Measurements from ENCODE around the gene RNF213.
A peak's percentile ranks its signal among the peaks of the same experiment; 100 is the strongest.
"Not testable (repeated sequence)": the region's sequence is repeated elsewhere in the genome, so short reads cannot be mapped to it uniquely, and the experiment has no call there.

Gene RNF213

DNA sequence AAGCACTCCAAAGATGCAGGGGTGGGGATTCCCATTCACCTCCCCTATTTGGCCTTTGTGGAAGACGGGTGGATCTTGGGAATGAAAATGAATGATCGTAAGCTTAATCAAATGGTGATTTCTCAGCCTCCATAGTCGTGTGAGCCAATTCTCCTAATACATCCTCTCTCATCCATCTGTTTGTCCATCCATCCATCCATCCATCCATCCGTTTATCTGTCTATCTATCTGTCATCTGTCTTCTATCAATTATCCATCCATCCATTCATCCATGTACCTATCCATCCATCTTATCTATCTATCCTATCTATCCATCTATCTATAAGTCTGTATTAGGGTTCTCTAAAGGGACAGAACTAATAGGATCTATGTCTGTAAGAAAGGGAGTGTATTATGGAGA lies 7.8 kb downstream of the RNF213 start:
- DNase-seq (ENCODE audit: low read depth), result no peak

DNA sequence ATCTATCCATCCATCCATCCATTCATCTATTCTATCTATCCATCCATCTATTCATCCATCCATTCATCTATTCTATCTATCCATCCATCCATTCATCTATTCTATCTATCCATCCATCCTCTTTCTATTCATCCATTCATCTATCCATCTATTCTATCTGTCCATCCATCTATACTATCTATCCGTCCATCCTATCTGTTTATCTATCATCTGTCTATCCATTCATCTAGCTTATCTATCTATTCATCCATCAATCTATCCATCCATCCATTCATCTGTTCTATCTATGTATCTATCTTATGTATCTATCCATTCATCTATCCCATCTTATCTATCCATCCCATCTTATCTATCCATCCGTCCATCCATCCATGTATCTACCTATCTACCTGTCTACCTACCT lies 8.8 kb downstream of the RNF213 start:
- no peak for DNase-seq (ENCODE audit: low read depth)

DNA sequence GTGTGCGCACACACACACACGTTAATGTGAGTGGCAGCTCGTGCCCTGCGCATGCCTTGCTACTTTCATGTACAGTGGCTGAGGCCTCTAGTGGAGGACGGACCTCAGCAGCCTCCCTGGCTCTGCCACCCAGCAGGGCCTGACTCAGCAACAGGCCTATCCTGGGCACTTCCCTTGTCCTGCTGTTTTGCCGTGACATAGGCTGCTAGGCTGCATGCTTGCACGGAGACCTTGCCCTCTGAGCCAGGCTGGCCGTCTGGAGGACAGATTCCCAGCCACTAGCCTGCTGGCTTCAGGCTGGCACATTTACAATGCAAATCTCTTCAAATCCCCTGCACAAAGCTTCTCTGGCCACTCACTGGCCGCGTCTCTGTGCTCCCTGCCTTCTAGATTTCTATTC lies 9.5 kb downstream of the RNF213 start:
- no peak for DNase-seq (ENCODE audit: low read depth)

DNA sequence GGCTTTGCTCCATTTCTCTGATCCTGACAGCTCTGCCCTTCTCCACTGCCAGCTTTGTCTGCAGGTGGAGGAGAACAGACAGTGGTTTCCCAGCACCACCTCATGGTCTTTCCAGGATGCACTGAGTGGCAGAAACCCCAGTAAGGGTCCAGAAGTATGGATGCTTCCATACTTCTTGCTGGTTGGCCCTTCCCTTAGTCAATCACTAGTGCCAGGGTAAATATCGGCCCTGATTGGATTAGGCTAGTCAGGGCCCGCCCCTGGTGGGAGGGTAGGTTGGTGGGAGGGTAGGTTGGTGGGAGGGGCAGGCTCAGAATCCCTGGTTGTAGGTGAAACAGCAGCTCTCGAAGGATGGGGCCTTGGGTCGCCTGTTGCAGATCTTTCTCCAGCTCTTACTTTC lies 10.2 kb downstream of the RNF213 start:
- DNase-seq (ENCODE audit: low read depth), result peak; percentile 28

DNA sequence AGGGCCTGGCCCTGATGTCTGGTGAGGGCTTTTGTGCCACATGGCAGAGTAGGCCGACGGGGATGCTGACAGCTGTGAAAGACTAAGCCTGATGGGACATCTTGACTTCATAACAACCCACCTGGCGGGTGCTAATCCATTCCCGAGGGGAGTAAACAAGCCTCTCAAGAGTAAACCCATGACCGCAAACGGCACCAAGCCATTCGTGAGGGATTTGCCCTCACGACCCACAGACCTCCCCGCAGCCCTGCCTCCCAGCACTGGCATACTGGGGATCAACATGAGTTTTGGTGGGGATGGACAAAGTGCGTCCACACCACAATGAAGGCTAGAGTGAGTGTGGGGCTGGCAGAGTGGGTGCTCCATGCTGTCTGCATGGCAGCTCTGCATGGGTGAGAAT lies 11.7 kb downstream of the RNF213 start:
- no peak for DNase-seq (ENCODE audit: low read depth)

DNA sequence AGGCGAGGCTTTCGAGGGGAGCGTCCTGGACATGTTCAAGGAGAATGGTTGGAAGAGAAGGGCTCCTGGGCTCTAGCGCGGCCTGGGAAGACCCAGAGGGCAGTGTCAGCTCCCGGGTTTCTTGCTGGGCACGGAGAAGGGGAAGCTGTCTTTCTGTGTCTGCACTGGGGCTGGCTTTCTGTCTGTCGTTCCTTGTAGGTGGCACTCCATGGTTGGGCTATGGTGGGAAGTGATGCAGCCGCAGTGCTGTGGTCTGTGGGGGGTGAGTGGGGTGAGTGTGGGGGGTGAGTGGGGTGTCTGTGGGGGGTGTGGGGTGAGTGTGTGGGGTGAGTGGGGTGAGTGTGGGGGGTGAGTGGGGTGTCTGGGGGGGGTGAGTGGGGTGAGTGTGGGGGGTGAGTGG lies 13.7 kb downstream of the RNF213 start:
- DNase-seq (ENCODE audit: low read depth), result no peak

DNA sequence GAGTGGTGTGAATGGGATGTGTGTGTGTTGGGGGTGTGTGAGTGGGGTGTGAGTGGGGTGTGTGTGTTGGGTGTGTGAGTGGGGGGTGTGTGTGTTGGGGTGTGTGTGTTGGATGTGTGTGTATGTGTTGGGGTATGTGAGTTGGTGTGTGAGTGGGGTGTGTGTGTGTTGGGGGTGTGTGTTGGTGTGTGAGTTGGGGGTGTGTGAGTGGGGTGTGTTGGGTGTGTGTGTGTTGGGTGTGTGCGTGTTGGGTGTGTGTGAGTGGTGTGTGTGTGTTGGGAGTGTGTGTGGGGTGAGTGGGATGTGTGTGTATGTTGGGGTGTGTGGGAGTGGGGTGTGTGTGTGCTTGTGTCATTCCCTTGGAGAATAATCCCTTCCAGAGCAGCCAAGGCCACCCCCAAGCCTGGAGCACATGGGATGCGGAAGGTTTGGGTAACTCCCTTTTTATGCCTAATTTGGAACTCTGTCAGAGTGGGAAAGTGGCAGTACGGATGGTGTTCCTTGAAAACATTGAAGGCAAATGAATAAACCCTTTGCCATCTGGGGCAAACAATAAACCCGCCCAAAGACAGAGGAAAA lies 14.3 kb downstream of the RNF213 start:
- DNase-seq (ENCODE audit: low read depth), result no peak

DNA sequence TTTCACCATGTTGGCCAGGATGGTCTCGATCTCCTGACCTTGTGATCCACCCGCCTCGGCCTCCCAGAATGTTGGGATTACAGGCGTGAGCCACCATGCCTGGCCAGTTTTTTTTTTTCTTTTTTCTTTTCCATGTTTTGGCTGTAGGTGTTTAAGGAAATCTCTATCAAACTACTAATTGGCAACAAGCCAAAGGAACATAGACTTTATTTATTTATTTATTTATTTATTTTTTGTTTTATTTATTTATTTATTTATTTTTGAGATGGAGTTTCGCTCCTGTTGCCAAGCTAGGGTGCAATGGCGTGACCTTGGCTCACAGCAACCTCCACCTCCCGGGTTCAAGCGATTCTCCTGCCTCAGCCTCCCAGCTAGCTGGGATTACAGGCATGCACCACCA lies 15.2 kb downstream of the RNF213 start:
- DNase-seq (ENCODE audit: low read depth), result not testable (repeated sequence)

DNA sequence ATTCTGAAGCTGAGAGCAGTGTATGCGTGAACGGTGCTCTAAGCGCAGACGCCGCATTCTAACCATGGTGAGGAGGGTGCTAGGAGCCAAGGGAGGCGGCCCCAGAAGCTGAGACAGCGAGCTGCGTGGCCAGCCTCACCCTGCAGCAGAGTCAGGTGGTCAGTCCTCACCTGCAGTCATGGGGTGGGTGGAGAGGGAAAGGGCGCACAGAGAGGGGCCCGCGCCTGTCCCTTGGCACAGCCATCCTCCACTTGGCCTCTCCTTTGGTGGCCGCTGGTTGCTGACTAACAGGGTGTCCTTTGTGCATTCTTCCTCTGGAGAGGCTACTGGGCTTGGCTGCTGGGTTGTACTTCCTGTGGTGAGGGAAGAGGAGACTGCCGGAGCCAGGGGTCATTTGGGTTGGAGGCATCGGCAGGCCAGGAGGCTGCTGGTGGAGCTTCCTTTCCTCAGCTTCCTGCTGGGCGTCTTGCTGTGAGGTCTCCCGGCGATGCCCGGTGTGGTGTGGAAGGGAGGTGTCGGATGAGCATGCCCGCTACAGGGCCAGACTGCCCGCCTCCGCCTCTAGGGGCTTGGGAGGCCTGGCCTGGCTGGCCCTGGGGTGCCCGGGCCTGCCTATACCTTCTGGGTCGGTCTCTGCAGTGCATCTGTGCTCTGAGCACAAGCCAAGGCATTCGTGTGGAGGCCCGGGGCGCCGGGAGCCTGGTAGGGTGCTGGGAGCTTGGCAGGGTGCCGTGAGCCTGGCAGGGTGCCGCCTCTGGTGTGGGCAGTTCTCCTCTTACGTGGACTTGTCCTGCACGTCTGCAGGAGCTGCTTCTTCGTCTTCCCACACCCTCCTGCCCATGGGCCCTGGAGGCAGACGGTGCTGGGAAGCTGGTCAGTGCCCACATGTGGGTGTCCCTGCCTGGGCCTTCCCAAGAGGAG lies 17.4 kb downstream of the RNF213 start:
- no peak for DNase-seq (ENCODE audit: low read depth)

DNA sequence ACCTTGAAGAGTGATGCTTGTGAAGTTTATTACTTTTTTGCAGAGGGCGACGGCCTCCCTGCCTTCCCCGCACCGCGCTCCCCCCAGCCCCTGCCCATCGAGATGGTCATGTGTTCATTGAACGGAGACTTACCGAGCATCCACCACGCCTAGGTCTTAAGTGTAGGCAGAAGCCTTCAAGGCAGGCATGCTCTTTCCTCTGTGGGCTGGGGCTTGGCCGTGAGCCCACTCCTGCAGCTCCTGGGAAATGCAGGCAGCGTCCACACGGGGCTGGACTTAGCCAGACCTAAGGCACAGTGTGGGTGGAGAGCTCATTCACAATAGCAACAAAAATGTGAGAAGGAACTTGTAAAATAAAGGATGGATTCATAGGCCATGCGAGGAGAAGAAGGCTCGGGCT lies 19.2 kb downstream of the RNF213 start:
- no peak for DNase-seq (ENCODE audit: low read depth)

DNA sequence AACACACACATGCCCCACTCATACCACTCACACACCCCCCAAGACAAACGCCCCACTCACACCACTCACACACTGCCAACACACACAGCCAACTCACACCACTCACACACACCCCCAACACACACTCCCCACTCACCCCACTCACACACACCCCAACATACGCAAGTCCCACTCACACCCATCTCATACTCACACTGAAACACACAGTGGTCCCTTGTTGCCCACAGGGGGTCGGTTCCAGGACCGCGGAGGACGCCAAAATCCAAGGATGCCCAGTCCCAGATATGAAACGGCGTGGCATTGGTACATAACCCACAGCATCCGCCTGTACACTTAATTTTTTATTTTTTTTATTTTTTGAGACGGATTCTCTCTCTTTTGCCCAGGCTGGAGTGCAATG lies 20.9 kb downstream of the RNF213 start:
- no peak for DNase-seq (ENCODE audit: low read depth)

DNA sequence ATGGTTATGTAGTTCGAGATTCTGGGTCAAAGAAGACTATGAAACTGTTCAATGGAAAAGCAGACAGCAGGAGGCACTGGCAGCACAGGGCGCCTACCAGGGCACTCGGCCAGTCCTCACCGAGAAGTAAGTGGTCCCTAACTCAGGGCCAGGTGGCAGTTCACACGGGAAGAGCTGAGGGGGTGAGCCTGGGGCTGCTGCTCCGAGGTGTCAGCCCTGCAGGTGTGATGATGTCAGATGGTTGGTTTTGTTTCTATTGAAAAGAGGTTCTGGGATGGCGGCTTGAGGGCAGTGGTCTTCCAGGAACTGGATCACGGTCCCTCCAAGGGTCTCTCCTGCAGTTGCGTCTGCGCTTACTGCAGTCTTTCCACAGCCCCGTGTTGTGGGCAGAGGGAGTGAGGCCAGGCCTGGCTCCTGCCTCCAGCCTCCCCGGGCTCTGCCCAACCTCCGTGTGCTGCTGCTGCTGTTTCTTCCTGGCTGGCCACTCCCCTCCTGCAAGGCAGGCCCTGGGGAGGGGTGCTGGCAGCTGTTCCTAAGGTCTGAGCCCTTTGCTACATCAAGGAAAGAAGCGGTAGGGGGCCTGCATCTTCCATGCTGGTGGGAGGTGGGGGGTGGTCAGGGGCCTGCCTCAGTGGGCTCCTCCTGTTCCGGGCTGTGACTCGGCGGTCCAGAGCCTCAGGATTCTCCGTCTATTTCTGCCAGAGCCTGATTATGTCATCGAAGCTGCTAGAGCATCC lies 22.6 kb downstream of the RNF213 start:
- DNase-seq (ENCODE audit: low read depth), result no peak

DNA sequence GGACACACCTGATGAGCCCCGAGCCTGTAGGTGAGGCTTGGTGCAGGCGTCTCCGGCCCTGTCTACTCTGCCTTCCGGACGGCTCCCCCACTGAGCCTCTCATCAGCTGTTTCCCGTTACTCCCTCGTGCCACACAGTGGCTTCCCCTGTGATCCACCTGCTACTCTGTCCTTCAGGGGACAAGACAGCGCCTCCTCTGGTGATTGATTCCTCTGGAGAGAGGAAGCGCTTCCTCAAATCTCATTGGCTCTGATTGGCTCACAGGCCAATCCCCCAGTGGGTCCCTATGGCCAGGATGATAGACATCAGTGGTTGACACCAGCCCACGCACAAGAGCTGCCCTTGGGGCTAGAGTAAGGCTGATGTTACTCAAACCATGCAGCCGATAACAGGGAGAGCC lies 24.0 kb downstream of the RNF213 start:
- no peak for DNase-seq (ENCODE audit: low read depth)

DNA sequence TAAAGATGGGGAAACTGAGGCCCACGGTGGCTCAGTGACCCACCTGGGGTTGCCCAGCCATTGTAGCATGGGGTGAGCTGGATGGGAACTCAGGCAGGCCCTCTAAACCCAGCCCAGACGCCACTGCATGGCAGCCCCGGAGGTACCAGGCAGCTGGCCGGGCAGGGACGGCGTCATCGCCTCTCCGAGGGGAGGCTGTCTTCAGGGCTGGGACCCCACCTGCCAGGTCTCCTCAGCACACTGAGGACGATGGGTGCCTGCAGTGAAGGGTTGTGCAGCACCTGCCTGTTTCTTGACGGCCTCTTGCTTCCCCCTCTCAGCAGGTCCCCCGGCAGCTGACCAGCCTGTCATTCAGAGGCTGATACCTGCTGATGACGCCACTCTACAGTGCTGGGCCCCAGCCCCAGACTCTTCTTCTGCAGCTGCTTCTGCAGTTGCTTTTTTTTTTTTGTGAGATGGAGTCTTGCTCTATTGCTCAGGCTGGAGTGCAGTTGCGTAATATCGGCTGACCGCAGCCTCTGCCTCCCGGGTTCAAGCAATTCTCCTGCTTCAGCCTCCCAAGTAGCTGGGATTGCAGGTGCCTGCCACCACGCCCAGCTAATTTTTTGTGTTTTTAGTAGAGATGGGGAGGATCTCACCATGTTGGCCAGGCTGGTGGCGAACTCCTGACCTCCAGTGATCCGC lies 24.7 kb downstream of the RNF213 start:
- DNase-seq (ENCODE audit: low read depth), result no peak

DNA sequence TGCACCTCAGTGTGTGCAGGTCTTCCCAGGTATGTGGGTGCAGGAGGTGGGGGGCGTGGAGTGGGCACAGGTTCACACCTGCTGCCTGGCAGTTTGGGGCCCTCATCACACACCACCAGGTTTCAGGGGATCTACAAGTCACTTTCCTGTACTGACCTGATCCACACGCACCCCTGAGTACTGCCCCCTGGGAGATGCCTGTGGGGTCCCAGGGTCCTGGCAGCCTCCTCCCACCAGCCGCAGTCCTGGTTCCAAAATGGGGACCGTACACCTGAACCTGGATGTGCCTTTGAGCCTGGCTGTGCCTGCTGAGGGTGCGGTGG lies 25.9 kb downstream of the RNF213 start:
- DNase-seq (ENCODE audit: low read depth), result no peak

DNA sequence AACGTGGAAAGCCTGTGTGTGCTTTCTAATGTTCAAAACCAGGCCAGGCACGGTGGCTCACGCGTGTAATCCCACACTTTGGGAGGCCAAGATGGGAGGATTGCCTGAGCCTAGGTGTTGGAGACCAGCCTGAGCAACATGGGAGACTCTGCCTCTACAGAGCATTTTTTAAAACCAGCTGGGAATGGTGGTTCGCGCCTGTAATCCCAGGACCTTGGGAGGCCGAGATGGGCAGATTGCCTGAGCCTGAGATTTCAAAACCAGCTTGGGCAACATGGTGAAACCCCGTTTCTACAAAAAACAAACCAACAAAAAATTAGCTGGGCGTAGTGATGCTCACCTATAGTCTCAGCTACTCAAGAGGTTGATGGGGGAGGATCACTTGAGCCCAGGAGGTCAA lies 26.4 kb downstream of the RNF213 start:
- no peak for DNase-seq (ENCODE audit: low read depth)

DNA sequence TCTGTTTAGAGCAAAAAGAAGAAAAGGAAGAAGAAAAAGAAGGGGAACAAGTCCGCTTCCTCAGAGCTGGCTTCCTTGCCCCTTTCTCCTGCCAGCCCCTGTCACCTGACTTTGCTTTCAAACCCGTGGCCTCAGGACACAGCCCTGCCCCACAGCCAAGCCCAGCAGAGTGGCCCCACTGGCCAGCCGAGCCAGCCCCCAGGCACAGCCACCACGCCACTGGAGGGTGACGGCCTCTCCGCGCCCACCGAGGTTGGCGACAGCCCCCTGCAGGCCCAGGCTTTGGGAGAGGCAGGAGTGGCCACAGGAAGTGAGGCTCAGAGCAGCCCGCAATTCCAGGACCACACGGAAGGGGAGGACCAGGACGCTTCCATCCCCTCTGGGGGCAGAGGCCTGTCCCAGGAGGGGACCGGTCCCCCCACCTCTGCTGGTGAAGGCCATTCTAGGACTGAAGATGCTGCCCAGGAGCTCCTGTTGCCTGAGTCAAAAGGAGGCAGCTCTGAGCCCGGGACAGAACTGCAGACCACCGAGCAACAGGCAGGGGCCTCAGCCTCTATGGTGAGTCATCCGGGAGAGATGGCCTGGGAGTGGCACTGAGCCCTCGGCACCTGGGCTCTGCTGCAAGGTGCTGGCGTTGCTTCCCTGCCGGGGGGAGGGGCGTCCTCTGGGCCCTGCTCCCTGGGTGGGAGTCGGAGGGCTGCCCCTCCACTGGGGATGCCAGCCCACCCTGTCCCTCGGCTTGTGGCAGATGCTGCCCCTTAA lies 27.3 kb downstream of the RNF213 start:
- DNase-seq (ENCODE audit: low read depth), result no peak

DNA sequence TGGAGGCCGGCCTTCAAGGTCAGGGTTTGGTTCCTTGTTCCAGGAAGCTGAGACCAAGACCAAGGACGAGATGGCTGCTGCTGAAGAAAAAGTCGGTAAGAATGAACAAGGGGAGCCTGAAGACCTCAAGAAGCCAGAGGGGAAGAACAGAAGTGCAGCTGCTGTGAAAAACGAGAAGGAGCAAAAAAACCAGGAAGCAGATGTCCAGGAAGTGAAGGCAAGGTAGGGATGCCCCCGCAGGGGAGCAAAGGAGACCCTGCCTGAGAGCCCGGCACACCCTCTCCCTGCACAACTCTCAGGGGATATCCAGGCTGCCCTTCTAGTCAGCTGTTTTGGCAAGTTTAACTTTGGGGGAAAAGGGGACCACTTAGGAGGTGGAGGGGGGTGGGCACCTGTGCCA lies 29.0 kb downstream of the RNF213 start:
- DNase-seq (ENCODE audit: low read depth), result no peak

DNA sequence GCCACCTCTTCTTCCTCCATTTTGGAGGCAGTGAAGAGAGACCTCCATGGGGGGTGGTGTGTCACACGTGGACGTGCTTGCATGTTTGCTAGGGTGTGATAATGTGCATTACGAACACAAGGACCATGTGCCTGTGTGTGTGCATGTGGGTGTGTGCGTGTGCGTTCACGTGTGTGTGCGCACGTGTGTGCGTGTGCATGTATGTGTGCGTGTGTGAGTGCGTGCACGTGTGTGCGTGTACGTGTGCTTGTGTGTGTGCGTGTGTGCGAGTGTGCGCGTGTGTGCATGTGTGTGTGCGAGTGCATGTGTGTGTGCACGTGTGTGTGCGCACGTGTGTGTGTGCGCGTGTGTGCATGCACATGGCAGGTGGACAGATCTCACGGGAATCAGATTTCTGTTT lies 29.5 kb downstream of the RNF213 start:
- no peak for DNase-seq (ENCODE audit: low read depth)

DNA sequence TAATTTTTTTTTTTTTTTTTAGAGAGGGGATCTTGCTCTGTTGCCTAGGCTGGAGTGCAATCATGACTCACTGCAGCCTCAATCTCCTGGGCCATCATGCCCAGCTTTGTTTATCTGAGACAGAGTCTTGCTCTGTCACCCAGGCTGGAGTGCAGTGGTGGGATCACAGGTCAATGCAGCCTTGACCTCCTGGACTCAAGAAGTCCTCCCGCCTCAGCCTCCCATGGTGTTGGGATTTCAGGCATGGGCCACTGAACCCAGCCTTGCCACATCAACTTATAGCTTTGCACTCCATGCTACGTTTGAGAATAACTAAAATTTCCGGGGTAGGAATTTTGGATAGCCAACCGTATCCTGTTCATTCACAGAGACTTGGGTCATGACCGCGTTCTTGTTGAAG lies 30.6 kb downstream of the RNF213 start:
- DNase-seq (ENCODE audit: low read depth), result no peak

DNA sequence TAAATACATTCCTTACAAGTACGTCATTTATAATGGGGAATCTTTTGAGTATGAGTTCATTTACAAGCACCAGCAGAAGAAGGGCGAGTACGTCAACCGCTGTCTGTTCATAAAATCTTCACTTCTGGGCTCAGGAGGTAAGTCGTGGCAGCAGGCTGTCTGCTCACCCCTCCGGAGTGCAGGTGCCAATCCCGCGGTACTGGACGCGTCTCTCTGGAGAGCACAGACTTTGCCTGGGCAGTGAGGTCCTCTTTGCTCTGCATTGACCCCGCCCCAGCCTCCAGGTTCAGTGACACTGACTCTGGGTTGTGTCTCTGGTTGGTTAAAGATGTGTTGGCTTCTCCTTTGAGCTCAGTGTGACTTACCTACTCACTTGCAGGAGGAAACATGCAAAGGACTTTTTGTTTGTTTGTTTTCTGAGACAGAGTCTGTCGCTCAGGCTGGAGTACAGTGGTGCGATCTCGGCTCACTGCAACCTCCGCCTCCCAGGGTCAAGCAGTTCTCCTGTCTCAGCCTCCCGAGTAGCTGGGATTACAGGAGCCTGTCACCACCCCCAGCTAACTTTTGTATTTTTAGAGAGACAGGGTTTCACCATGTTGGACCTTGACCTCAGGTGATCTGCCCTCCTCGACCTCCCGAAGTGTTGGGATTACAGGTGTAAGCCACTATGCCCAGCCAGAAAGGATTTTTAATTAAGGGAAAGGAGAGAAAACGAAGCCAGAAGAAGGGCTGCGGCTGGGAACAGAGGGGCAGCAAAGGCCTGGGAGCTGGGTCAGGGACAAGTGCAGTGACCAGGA lies 31.2 kb downstream of the RNF213 start:
- DNase-seq (ENCODE audit: low read depth), result no peak

All from T follicular helper cell (primary cell).